K562 (cell line): ENCODE measurements around the gene ZNF487. TPM values are rescaled to one million over a fixed set of nuclear protein-coding genes. Genes with fewer than 3 reads are reported as not detected.
A peak's percentile ranks its signal among the peaks of the same experiment; 100 is the strongest.

ENCODE experiments used
- ATF7 ChIP-seq: fragments of 450-650 bp; IDR thresholded peaks from 2 replicates; pipeline ENCODE4 v1.7.1; 2014; ENCODE audit warnings: mild to moderate bottlenecking, moderate library complexity
- CEBPB ChIP-seq: fragments of 450-650 bp; IDR thresholded peaks from 2 replicates; pipeline ENCODE4 v1.6.1; 2016; ENCODE audit warnings: missing genetic modification characterization, missing compliant biosample characterization
- COPS2 ChIP-seq: fragments of 450-650 bp; conservative IDR thresholded peaks from 2 replicates; pipeline ENCODE4 v1.6.1; 2016; ENCODE audit warnings: mild to moderate bottlenecking, moderate library complexity
- DDX20 ChIP-seq: fragments of 450-650 bp; IDR thresholded peaks from 2 replicates; pipeline ENCODE4 v1.6.1; 2016; ENCODE audit warnings: missing genetic modification characterization, low read depth, mild to moderate bottlenecking, missing compliant biosample characterization, moderate library complexity
- FOXJ3 ChIP-seq: sonication (generic); formaldehyde crosslinking; IDR thresholded peaks from 2 replicates; pipeline ENCODE4 v1.4.0; 2020; ENCODE audit warnings: mild to moderate bottlenecking, missing genetic modification reagents
- HDAC2 ChIP-seq: fragments of 450-650 bp; IDR thresholded peaks from 2 replicates; pipeline ENCODE4 v1.6.1; 2016; ENCODE audit warnings: mild to moderate bottlenecking
- MIER1 ChIP-seq: fragments of 450-650 bp; IDR thresholded peaks from 2 replicates; pipeline ENCODE4 v1.6.1; 2016; ENCODE audit warnings: antibody characterized with exemption, mild to moderate bottlenecking, low read depth
- MTA1 ChIP-seq: fragments of 450-650 bp; IDR thresholded peaks from 2 replicates; pipeline ENCODE4 v1.6.1; 2017; ENCODE audit warnings: borderline replicate concordance
- NFATC3 ChIP-seq: fragments of 450-650 bp; IDR thresholded peaks from 2 replicates; pipeline ENCODE4 v1.6.1; 2017; ENCODE audit warnings: mild to moderate bottlenecking
- NFYB ChIP-seq: IDR thresholded peaks from 2 replicates; pipeline ENCODE4 v1.6.1; 2011; ENCODE audit warnings: mild to moderate bottlenecking, moderate library complexity; ENCODE audit not compliant: insufficient read length; ENCODE audit errors: extremely low read depth
- PPARD ChIP-seq: fragments of 250-450 bp; sonication (Bioruptor Pico); IDR thresholded peaks from 2 replicates; pipeline ENCODE4 v1.8.0; 2022; ENCODE audit warnings: inconsistent platforms, mild to moderate bottlenecking, moderate library complexity
- RBFOX2 ChIP-seq: fragments of 200-400 bp; formaldehyde crosslinking; IDR thresholded peaks from 2 replicates; pipeline ENCODE4 v1.6.1; 2017; ENCODE audit warnings: low read depth, mild to moderate bottlenecking, low read length, moderate library complexity
- SREBF2 ChIP-seq: sonication (generic); formaldehyde crosslinking; IDR thresholded peaks from 2 replicates; pipeline ENCODE4 v1.4.0; 2020; ENCODE audit warnings: mild to moderate bottlenecking, missing genetic modification reagents
- TBL1XR1 ChIP-seq, 2 experiments: IDR thresholded peaks; 2 replicates each; pipeline ENCODE4 v1.6.1; 2012; ENCODE audit warnings: improper control_type of control experiment in 2 of 2, low read length in 2 of 2, mild to moderate bottlenecking in 1 of 2
- WHSC1 ChIP-seq: IDR thresholded peaks from one replicate; pipeline ENCODE4 v1.6.1; 2012; ENCODE audit warnings: low read length, control low read depth, inconsistent platforms
- ZFP1 ChIP-seq: fragments of 450-650 bp; formaldehyde crosslinking; IDR thresholded peaks from 2 replicates; pipeline ENCODE4 v1.4.0; 2020; ENCODE audit warnings: mild to moderate bottlenecking, mixed read lengths
- ZNF212 ChIP-seq: fragments of 450-650 bp; formaldehyde crosslinking; IDR thresholded peaks from 2 replicates; pipeline ENCODE4 v1.4.0; 2020; ENCODE audit warnings: mild to moderate bottlenecking
- ZNF347 ChIP-seq: fragments of 450-650 bp; formaldehyde crosslinking; IDR thresholded peaks from 2 replicates; pipeline ENCODE4 v1.4.0; 2020; ENCODE audit warnings: low read depth, mild to moderate bottlenecking, moderate library complexity
- ZNF354B ChIP-seq: fragments of 250-450 bp; sonication (Bioruptor Pico); IDR thresholded peaks from 2 replicates; pipeline ENCODE4 v1.4.0; 2020
- ZNF561 ChIP-seq: fragments of 450-650 bp; formaldehyde crosslinking; conservative IDR thresholded peaks from 2 replicates; pipeline ENCODE4 v1.4.0; 2020; ENCODE audit warnings: mild to moderate bottlenecking, moderate library complexity
- ZNF75A ChIP-seq: fragments of 450-650 bp; formaldehyde crosslinking; IDR thresholded peaks from 2 replicates; pipeline ENCODE4 v1.4.0; 2020; ENCODE audit warnings: mild to moderate bottlenecking
- ZNF785 ChIP-seq: fragments of 250-450 bp; sonication (Bioruptor Pico); IDR thresholded peaks from 2 replicates; pipeline ENCODE4 v1.4.0; 2020; ENCODE audit warnings: mild to moderate bottlenecking
- ZSCAN32 ChIP-seq: fragments of 450-650 bp; formaldehyde crosslinking; IDR thresholded peaks from 2 replicates; pipeline ENCODE4 v1.4.0; 2020; ENCODE audit warnings: mild to moderate bottlenecking, moderate library complexity
- polyA plus RNA-seq, 8 experiments: library from polyadenylated mRNA; depleted of rRNA in 4 of 8; stranded (reverse) in 5 of 8; unstranded in 3 of 8; fragments of >200 nt; fragmentation: Nextera tagmentation in 2 of 8; fragmentation: Illumina TruSeq in 1 of 8; extraction: Ambion mirVana in 2 of 8; extraction: Trizol in 1 of 8; gene quantifications; 2 replicates each; pipeline versions ENCODE4 v1.2.1 to v1.2.3, GENCODE V29; 2011 to 2014; ENCODE audit warnings: inconsistent platforms in 1 of 8, missing spikeins in 1 of 8
- total RNA-seq, 7 experiments: library from RNA; depleted of rRNA in 6 of 7; stranded (reverse); fragments of >200 nt in 6 of 7; fragmentation: Illumina TruSeq in 2 of 7; extraction: Trizol in 2 of 7; gene quantifications; 2 replicates each; pipeline versions ENCODE4 v1.2.1 to v1.2.3, GENCODE V29; 2011 to 2021; ENCODE audit warnings: low replicate concordance in 1 of 7
- TF ChIP-seq, protein P1 (sequence below), 2 experiments: fragments of 200-800 bp in 1 of 2; sonication (Bioruptor generic) in 1 of 2; sonication (generic) in 1 of 2; formaldehyde crosslinking in 1 of 2; IDR thresholded peaks in 1 of 2; conservative IDR thresholded peaks in 1 of 2; 2 replicates each; pipeline versions ENCODE4 v1.5.0 to v1.6.1; 2016 to 2020; ENCODE audit warnings: missing compliant biosample characterization in 1 of 2, missing genetic modification characterization in 1 of 2, missing genetic modification reagents in 1 of 2
- TF ChIP-seq, protein P2 (sequence below): fragments of 200-800 bp; sonication (Bioruptor generic); IDR thresholded peaks from 2 replicates; pipeline ENCODE4 v1.6.1; 2016; ENCODE audit warnings: missing genetic modification characterization, missing compliant biosample characterization

The ZNF487 gene
- total and polyA plus RNA-seq, 9 of the 15 experiments (the other 6 are each of a cell fraction or from before 2014, with no cell fraction given) = 1.9 to 6.5 (median 4.2) TPM

DNA sequence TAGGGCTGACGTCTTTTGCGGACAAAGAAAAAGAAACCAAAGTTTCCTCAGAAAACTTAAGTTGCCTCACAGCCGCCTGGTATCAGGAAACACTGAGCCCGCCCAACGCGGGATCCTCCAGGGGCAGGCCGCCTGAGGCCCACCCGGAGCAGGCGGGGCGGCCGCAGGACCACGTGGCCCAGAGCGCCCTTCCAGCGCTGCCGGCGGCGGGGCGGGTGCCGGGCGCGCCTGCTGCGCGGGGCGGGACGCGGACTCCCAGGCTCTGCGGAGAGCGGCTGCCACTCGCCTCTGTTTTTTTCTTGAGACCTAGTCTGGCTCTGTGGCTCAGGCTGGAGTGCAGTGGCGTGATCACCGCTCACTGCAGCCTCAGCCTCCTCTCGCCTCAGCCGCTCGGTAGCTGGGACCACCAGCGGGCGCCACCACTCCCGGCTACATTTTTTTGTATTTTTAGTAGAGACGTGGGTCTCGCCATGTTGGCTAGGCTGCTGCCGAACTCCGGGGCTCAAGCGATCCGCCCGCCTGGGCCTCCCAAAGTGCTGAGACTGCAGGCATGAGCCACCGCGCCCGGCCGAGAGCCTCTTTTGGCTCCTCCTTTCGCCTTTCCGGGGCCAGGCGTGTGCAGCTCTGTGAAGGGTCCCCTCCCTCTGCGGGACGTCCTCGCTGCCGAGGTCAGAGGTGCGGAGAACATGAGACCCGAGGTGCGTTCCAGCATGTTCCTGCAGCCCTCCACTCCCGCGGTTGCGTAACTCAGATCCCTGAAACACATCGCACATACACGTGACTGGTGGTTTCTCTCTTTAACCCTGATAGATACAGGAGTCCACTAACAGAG, 16.3 kb upstream of the ZNF487 start (continued):
- no peak for TF ChIP-seq ZNF785 (CRISPR knock-in tag)
- TF ChIP-seq COPS2 = no peak
- no peak for TF ChIP-seq TBL1XR1 (IDR thresholded peaks at IDR 0.05; ENCODE audit: low read length in 2 of 2)
- no peak for TF ChIP-seq SREBF2
- peak; percentile 62 for TF ChIP-seq ATF7
- TF ChIP-seq NFYB = no peak
- no peak for TF ChIP-seq MTA1
- no peak for TF ChIP-seq FOXJ3 (CRISPR knock-in tag)
- TF ChIP-seq NFATC3 = no peak
- TF ChIP-seq PPARD (CRISPR knock-in tag) = no peak
- TF ChIP-seq MIER1 = no peak
- TF ChIP-seq ZFP1 (CRISPR knock-in tag) = no peak
- no peak for TF ChIP-seq ZNF212 (CRISPR knock-in tag)
- TF ChIP-seq RBFOX2 = peak; percentile 92
- TF ChIP-seq DDX20 (tag) = no peak
- TF ChIP-seq, protein P1, sequence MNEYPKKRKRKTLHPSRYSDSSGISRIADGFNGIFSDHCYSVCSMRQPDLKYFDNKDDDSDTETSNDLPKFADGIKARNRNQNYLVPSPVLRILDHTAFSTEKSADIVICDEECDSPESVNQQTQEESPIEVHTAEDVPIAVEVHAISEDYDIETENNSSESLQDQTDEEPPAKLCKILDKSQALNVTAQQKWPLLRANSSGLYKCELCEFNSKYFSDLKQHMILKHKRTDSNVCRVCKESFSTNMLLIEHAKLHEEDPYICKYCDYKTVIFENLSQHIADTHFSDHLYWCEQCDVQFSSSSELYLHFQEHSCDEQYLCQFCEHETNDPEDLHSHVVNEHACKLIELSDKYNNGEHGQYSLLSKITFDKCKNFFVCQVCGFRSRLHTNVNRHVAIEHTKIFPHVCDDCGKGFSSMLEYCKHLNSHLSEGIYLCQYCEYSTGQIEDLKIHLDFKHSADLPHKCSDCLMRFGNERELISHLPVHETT (CRISPR knock-in tag; conservative IDR thresholded peaks at IDR 0.05 in 1 of 2, IDR thresholded peaks at IDR 0.05 in 1 of 2) = no peak
- no peak for TF ChIP-seq WHSC1
- TF ChIP-seq ZSCAN32 (CRISPR knock-in tag) = no peak
- TF ChIP-seq ZNF347 = no peak
- no peak for TF ChIP-seq ZNF354B (CRISPR knock-in tag)
- TF ChIP-seq ZNF561 (CRISPR knock-in tag) = no peak
- TF ChIP-seq CEBPB (tag) = peak; percentile 99
- no peak for TF ChIP-seq ZNF75A (CRISPR knock-in tag)
- TF ChIP-seq, protein P2, sequence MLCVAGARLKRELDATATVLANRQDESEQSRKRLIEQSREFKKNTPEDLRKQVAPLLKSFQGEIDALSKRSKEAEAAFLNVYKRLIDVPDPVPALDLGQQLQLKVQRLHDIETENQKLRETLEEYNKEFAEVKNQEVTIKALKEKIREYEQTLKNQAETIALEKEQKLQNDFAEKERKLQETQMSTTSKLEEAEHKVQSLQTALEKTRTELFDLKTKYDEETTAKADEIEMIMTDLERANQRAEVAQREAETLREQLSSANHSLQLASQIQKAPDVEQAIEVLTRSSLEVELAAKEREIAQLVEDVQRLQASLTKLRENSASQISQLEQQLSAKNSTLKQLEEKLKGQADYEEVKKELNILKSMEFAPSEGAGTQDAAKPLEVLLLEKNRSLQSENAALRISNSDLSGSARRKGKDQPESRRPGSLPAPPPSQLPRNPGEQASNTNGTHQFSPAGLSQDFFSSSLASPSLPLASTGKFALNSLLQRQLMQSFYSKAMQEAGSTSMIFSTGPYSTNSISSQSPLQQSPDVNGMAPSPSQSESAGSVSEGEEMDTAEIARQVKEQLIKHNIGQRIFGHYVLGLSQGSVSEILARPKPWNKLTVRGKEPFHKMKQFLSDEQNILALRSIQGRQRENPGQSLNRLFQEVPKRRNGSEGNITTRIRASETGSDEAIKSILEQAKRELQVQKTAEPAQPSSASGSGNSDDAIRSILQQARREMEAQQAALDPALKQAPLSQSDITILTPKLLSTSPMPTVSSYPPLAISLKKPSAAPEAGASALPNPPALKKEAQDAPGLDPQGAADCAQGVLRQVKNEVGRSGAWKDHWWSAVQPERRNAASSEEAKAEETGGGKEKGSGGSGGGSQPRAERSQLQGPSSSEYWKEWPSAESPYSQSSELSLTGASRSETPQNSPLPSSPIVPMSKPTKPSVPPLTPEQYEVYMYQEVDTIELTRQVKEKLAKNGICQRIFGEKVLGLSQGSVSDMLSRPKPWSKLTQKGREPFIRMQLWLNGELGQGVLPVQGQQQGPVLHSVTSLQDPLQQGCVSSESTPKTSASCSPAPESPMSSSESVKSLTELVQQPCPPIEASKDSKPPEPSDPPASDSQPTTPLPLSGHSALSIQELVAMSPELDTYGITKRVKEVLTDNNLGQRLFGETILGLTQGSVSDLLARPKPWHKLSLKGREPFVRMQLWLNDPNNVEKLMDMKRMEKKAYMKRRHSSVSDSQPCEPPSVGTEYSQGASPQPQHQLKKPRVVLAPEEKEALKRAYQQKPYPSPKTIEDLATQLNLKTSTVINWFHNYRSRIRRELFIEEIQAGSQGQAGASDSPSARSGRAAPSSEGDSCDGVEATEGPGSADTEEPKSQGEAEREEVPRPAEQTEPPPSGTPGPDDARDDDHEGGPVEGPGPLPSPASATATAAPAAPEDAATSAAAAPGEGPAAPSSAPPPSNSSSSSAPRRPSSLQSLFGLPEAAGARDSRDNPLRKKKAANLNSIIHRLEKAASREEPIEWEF (CRISPR knock-in tag) = peak; percentile 91; the same call in 1 of the 2 replicates
- TF ChIP-seq HDAC2 = peak; percentile 73; the same call in 1 of the 2 replicates
